Glutamatergic neuron (in vitro differentiated cells): Measurements from ENCODE around the gene NRL. TPM values are rescaled to one million over a fixed set of nuclear protein-coding genes. Genes with fewer than 3 reads are reported as not detected.

Experiments
- DNase-seq: peaks from one replicate; pipeline ENCODE4 v3.0.0; 2022
- H3K27ac Mint-ChIP-seq: one replicate; pipeline ENCODE4 v1.8.0; 2020; ENCODE audit warnings: mild to moderate bottlenecking, mixed read lengths, inconsistent platforms; ENCODE audit not compliant: unreplicated experiment
- H3K27me3 Mint-ChIP-seq: one replicate; pipeline ENCODE4 v1.8.0; 2020; ENCODE audit warnings: mild to moderate bottlenecking, moderate library complexity, mixed read lengths, inconsistent platforms; ENCODE audit not compliant: unreplicated experiment
- H3K36me3 Mint-ChIP-seq: one replicate; pipeline ENCODE4 v1.8.0; 2020; ENCODE audit warnings: mild to moderate bottlenecking, mixed read lengths, inconsistent platforms; ENCODE audit not compliant: unreplicated experiment
- H3K4me1 Mint-ChIP-seq: one replicate; pipeline ENCODE4 v1.8.0; 2020; ENCODE audit warnings: mild to moderate bottlenecking, low read depth, mixed read lengths, inconsistent platforms; ENCODE audit not compliant: unreplicated experiment
- H3K4me3 Mint-ChIP-seq: one replicate; pipeline ENCODE4 v1.8.0; 2020; ENCODE audit warnings: mild to moderate bottlenecking, mixed read lengths, inconsistent platforms; ENCODE audit not compliant: unreplicated experiment
- H3K9me3 Mint-ChIP-seq: one replicate; pipeline ENCODE4 v1.8.0; 2020; ENCODE audit warnings: mild to moderate bottlenecking, moderate library complexity, mixed read lengths, inconsistent platforms; ENCODE audit not compliant: unreplicated experiment
- total RNA-seq: library from RNA; stranded (reverse); fragmentation: NEBNext Ultra II Directional; extraction: Animal tissue kit (Norgen Biotek cat#: 25700); gene quantifications from one replicate; pipeline ENCODE4 v1.2.1, GENCODE V29; 2021; ENCODE audit not compliant: unreplicated experiment
- TF ChIP-seq, protein P1 (sequence below): fragments of 200-600 bp; sonication (generic); IDR thresholded peaks from one replicate; pipeline ENCODE4 v1.5.0; 2021; ENCODE audit not compliant: partially characterized antibody, unreplicated experiment

The NRL gene
- total RNA-seq, 1 donor from 2014 or later = 3.7 TPM

DNA sequence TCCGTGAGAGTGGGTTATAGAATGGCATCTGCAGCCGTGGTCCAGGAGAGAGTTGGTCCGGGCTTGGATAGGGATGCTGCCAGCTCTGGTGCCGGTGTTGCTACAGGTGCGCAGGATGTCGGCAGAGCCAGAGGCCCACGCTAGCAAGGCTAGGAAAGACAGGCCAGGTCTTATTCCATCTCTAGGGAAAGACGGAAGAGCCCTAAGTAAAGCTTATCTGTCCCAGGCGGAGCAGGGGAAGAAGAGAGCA is 20.8 kb upstream of the NRL start:
- peak overlapping the region; percentile 75 for H3K27ac Mint-ChIP-seq
- peaks cover 33% of the 10 kb centered on the region for H3K4me1 Mint-ChIP-seq
- H3K27me3 Mint-ChIP-seq = peaks cover 19% of the 10 kb centered on the region
- TF ChIP-seq, protein P1, sequence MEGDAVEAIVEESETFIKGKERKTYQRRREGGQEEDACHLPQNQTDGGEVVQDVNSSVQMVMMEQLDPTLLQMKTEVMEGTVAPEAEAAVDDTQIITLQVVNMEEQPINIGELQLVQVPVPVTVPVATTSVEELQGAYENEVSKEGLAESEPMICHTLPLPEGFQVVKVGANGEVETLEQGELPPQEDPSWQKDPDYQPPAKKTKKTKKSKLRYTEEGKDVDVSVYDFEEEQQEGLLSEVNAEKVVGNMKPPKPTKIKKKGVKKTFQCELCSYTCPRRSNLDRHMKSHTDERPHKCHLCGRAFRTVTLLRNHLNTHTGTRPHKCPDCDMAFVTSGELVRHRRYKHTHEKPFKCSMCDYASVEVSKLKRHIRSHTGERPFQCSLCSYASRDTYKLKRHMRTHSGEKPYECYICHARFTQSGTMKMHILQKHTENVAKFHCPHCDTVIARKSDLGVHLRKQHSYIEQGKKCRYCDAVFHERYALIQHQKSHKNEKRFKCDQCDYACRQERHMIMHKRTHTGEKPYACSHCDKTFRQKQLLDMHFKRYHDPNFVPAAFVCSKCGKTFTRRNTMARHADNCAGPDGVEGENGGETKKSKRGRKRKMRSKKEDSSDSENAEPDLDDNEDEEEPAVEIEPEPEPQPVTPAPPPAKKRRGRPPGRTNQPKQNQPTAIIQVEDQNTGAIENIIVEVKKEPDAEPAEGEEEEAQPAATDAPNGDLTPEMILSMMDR = no peak
- no peaks in the 10 kb centered on the region for H3K36me3 Mint-ChIP-seq
- H3K4me3 Mint-ChIP-seq = peak overlapping the region; percentile 95
- H3K9me3 Mint-ChIP-seq = peaks cover 12% of the 10 kb centered on the region
- no peak for DNase-seq

DNA sequence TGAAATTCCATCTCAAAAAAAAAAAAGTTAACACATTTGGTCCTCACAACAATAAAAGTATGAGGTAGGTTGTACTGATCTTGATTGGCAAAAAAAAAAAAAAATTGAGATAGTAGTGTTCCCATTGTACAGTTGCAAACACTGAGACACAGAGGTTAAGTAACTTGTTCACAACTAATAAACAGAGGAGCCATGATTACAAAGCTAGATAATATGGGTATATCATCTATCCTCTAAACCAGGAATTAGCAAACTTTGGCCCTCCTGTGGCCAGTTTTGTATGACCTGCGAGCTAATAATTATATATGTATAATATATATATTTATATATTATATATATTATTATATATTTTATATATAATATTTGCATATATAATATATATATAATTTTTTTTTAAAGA is 19.0 kb upstream of the NRL start:
- Mint-ChIP-seq H3K4me3 (no peak overlapping the region), H3K4me1 (peaks cover 27% of the 10 kb centered on the region), H3K36me3 (no peaks in the 10 kb centered on the region), H3K27ac (no peak overlapping the region), H3K9me3 (peaks cover 11% of the 10 kb centered on the region), H3K27me3 (peaks cover 19% of the 10 kb centered on the region)
- TF ChIP-seq, protein P1 = no peak
- DNase-seq = no peak

DNA sequence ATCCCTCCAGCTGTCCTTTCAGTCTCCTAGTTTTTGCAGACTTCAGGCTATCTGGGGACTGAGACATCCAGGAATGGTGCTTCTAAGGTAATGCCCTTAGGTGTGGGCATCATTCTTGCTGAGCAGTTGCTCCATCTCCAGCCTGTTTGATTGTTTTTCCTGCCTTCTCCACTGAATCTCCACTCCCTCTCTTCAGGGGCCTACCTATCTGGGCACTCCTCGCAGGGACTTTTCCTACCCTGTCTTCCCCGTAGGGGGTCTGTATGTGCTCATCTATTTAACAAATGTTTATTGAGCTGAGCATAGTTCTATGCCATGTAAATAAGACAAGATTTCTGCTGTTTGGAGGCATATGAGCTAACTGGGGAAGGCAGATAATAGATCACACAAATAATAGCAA is 18.2 kb upstream of the NRL start:
- Mint-ChIP-seq H3K4me3 (no peak overlapping the region), H3K9me3 (peaks cover 10% of the 10 kb centered on the region), H3K27ac (no peak overlapping the region), H3K36me3 (no peaks in the 10 kb centered on the region), H3K4me1 (peaks cover 27% of the 10 kb centered on the region), H3K27me3 (peaks cover 18% of the 10 kb centered on the region)
- TF ChIP-seq, protein P1 = no peak
- DNase-seq = no peak

DNA sequence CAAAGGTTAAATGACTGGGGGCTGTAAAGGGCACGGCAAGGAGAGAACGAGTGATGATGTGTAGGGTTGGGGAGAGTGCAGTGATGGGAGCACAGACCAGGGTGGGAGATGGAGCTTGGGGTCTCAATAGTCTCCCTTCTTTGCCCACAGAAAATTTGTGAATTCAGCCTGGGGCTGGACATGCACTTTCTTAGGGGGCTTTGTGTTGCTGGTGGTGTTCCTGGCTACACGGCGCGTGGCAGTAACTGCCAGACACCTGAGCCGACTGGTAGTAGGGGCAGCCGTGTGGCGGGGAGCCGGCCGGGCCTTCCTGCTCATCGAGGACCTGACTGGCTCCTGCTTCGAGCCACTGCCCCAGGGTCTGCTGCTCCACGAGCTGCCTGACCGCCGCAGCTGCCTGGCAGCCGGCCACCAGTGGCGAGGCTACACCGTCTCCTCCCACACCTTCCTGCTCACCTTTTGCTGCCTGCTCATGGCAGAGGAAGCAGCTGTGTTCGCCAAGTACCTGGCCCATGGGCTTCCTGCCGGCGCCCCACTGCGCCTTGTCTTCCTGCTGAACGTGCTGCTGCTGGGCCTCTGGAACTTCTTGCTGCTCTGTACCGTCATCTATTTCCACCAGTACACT is 17.4 kb upstream of the NRL start:
- no peak for DNase-seq
- Mint-ChIP-seq H3K27me3 (peaks cover 16% of the 10 kb centered on the region), H3K4me1 (peaks cover 27% of the 10 kb centered on the region), H3K4me3 (no peak overlapping the region), H3K9me3 (peaks cover 10% of the 10 kb centered on the region), H3K27ac (peak overlapping the region; percentile 10), H3K36me3 (no peaks in the 10 kb centered on the region)
- TF ChIP-seq, protein P1 = no peak

DNA sequence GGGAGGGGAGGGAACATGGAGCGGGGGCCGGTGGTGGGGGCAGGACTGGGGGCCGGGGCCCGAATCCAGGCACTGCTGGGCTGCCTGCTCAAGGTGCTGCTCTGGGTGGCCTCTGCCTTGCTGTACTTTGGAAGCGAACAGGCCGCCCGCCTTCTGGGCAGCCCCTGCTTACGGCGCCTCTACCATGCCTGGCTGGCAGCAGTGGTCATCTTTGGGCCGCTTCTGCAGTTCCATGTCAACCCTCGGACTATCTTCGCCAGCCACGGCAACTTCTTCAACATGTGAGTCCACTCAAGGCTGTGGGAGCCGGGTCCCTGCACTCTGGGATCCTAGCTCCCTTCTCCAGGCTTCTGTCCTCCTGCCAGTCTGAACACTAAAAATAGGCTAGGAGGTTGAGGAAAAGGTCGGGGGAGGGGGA is 16.8 kb upstream of the NRL start:
- TF ChIP-seq, protein P1 = no peak
- no peaks in the 10 kb centered on the region for H3K36me3 Mint-ChIP-seq
- DNase-seq = no peak
- H3K27ac Mint-ChIP-seq = peak overlapping the region; percentile 10
- peaks cover 25% of the 10 kb centered on the region for H3K4me1 Mint-ChIP-seq
- peak overlapping the region; percentile 46 for H3K4me3 Mint-ChIP-seq
- H3K9me3 Mint-ChIP-seq = peaks cover 10% of the 10 kb centered on the region
- H3K27me3 Mint-ChIP-seq = peaks cover 12% of the 10 kb centered on the region
